Keratinocyte (primary cell): ENCODE measurements around the gene CCDC102B. TPM values are rescaled to one million over a fixed set of nuclear protein-coding genes. Genes with fewer than 3 reads are reported as not detected.

Experiments
- DNase-seq: peaks from one replicate; pipeline ENCODE4 v3.0.0-alpha.2; 2011; ENCODE audit warnings: low read depth, missing footprints, low spot score
- FAIRE-seq: peaks from 2 replicates; lab custom pipeline; 2011; peaks lifted over from hg19 to GRCh38; lab: Jason Lieb, UNC
- H2AFZ ChIP-seq: 2 replicates; pipeline ENCODE4 v1.6.0; 2012; ENCODE audit warnings: low read length, control low read depth, inconsistent platforms; ENCODE audit not compliant: control insufficient read depth
- H3K27ac ChIP-seq: 2 replicates; pipeline ENCODE4 v1.5.1; 2011; ENCODE audit warnings: low read length; ENCODE audit not compliant: control insufficient read depth, insufficient read depth
- H3K27me3 ChIP-seq: 3 replicates; pipeline ENCODE4 v1.6.0; 2011; ENCODE audit warnings: low read length; ENCODE audit not compliant: control insufficient read depth, insufficient read depth; ENCODE audit errors: extremely low read depth
- H3K36me3 ChIP-seq, 2 experiments: 2 replicates in 1 of 2; 3 replicates in 1 of 2; pipeline ENCODE4 v1.5.1; 2011; ENCODE audit warnings: low read length in 2 of 2, mild to moderate bottlenecking in 1 of 2; ENCODE audit not compliant: control insufficient read depth in 2 of 2, insufficient read depth in 2 of 2; ENCODE audit errors: extremely low read depth in 1 of 2
- H3K4me1 ChIP-seq: 3 replicates; pipeline ENCODE4 v1.5.1; 2011; ENCODE audit warnings: low read length; ENCODE audit not compliant: control insufficient read depth, insufficient read depth; ENCODE audit errors: extremely low read depth
- H3K4me2 ChIP-seq: 3 replicates; pipeline ENCODE4 v1.6.0; 2011; ENCODE audit warnings: low read depth, low read length; ENCODE audit not compliant: control insufficient read depth, insufficient read depth; ENCODE audit errors: extremely low read depth
- H3K4me3 ChIP-seq, 3 experiments: fragments of 200-600 bp in 1 of 3; sonication (generic) in 1 of 3; 2 replicates in 2 of 3; 3 replicates in 1 of 3; pipeline ENCODE4 v1.5.1; 2011 to 2016; ENCODE audit warnings: low read length in 3 of 3, mild to moderate bottlenecking in 3 of 3, control low read depth in 2 of 3, inconsistent platforms in 1 of 3, low read depth in 1 of 3, mixed read lengths in 1 of 3, mixed run types in 1 of 3, moderate library complexity in 1 of 3; ENCODE audit not compliant: control insufficient read depth in 2 of 3, insufficient read depth in 2 of 3; ENCODE audit errors: extremely low read depth in 1 of 3
- H3K79me2 ChIP-seq: 2 replicates; pipeline ENCODE4 v1.6.0; 2012; ENCODE audit warnings: low read length; ENCODE audit not compliant: control insufficient read depth, insufficient read depth
- H3K9ac ChIP-seq: 3 replicates; pipeline ENCODE4 v1.6.0; 2011; ENCODE audit warnings: low read length; ENCODE audit not compliant: control insufficient read depth, insufficient read depth; ENCODE audit errors: extremely low read depth
- H3K9me1 ChIP-seq: 3 replicates; pipeline ENCODE4 v1.6.0; 2011; ENCODE audit warnings: low read length; ENCODE audit not compliant: control insufficient read depth, insufficient read depth; ENCODE audit errors: extremely low read depth
- H3K9me3 ChIP-seq: 2 replicates; pipeline ENCODE4 v1.5.1; 2012; ENCODE audit warnings: low read depth, low read length; ENCODE audit not compliant: control insufficient read depth
- H4K20me1 ChIP-seq: 3 replicates; pipeline ENCODE4 v1.6.0; 2011; ENCODE audit warnings: low read length; ENCODE audit not compliant: control insufficient read depth, insufficient read depth; ENCODE audit errors: extremely low read depth
- EZH2 ChIP-seq: IDR thresholded peaks from one replicate; pipeline ENCODE4 v1.6.1; 2012; ENCODE audit warnings: inconsistent platforms, mild to moderate bottlenecking, low read length, moderate library complexity
- dilution Hi-C: fragments of 300-500 bp; cut with MboI; formaldehyde crosslinking; loops from one replicate; pipeline ENCODE4 v1.7.0; 2020; ENCODE audit warnings: low sequenced_read_pairs; ENCODE audit not compliant: extremely low pct_ligation_motif_present
- polyA plus RNA-seq, 5 experiments: library from polyadenylated mRNA; depleted of rRNA in 3 of 5; stranded (reverse) in 3 of 5; stranded (forward) in 1 of 5; unstranded in 1 of 5; fragments of >200 nt; gene quantifications; 1 replicate in 1 of 5; 2 replicates in 3 of 5; 3 replicates in 1 of 5; pipeline versions ENCODE4 v1.2.1 to v1.2.3, GENCODE V29; 2011 to 2012; ENCODE audit warnings: missing spikeins in 2 of 5, low read depth in 1 of 5, low replicate concordance in 1 of 5
- TF ChIP-seq, protein P1 (sequence below), 3 experiments: IDR thresholded peaks in 1 of 3; conservative IDR thresholded peaks in 1 of 3; optimal IDR thresholded peaks in 1 of 3; 2 replicates in 2 of 3; 3 replicates in 1 of 3; pipeline versions ENCODE3 to v1.5.1; 2011; ENCODE audit warnings: low read length in 3 of 3, mild to moderate bottlenecking in 3 of 3, moderate library complexity in 2 of 3, control low read depth in 1 of 3, inconsistent platforms in 1 of 3; ENCODE audit not compliant: insufficient read depth in 2 of 3; ENCODE audit errors: extremely low read depth in 1 of 3

CCDC102B gene
- polyA plus RNA-seq, 1 donor (not counting 4 experiments of a cell fraction or from before 2014, with no cell fraction given) = 0.60 TPM

DNA sequence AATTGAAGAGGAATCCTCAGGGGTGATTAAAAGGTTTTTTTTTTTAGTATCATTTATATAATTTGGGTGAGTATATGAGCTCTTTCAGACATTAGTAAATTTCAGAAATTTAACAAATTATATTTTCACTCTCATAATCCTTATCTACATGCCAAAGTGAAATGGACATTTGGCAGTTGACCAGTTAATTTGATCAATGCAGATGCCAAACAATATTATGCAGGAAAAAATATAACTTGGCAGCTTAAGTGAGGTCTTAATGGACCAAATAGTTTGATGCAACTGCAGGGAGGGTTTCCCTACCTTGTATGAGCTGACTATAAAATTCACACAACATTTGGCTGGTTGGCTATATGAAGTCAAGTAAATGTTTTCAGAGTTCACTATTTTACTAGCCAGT, 185.2 kb downstream of the CCDC102B start:
- dilution Hi-C loops = no loop called here
- DNase-seq (no peak), FAIRE-seq (no peak)
- Histone ChIP-seq H3K4me2 (no peak overlapping the region), H3K9ac (no peak overlapping the region), H3K79me2 (no peaks in the 10 kb centered on the region), H3K4me1 (no peaks in the 10 kb centered on the region), H3K36me3 (no peaks in the 10 kb centered on the region), H3K27ac (no peak overlapping the region), H3K4me3 (no peak overlapping the region), H2AFZ (no peak overlapping the region), H3K9me1 (no peaks in the 10 kb centered on the region), H3K9me3 (no peaks in the 10 kb centered on the region), H4K20me1 (no peaks in the 10 kb centered on the region), H3K27me3 (no peaks in the 10 kb centered on the region)
- no peak for TF ChIP-seq EZH2
- TF ChIP-seq, protein P1, sequence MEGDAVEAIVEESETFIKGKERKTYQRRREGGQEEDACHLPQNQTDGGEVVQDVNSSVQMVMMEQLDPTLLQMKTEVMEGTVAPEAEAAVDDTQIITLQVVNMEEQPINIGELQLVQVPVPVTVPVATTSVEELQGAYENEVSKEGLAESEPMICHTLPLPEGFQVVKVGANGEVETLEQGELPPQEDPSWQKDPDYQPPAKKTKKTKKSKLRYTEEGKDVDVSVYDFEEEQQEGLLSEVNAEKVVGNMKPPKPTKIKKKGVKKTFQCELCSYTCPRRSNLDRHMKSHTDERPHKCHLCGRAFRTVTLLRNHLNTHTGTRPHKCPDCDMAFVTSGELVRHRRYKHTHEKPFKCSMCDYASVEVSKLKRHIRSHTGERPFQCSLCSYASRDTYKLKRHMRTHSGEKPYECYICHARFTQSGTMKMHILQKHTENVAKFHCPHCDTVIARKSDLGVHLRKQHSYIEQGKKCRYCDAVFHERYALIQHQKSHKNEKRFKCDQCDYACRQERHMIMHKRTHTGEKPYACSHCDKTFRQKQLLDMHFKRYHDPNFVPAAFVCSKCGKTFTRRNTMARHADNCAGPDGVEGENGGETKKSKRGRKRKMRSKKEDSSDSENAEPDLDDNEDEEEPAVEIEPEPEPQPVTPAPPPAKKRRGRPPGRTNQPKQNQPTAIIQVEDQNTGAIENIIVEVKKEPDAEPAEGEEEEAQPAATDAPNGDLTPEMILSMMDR (optimal IDR thresholded peaks at IDR 0.05 in 1 of 3, IDR thresholded peaks at IDR 0.05 in 1 of 3, conservative IDR thresholded peaks at IDR 0.05 in 1 of 3; ENCODE audit: extremely low read depth in 1 of 3, insufficient read depth in 2 of 3, low read length in 3 of 3) = no peak

GRCh38 chr18:68984342-68984741, 186.5 kb downstream of the CCDC102B start:
- Histone ChIP-seq H3K4me2 (no peak overlapping the region), H2AFZ (no peak overlapping the region), H3K9me1 (no peaks in the 10 kb centered on the region), H3K27ac (no peak overlapping the region), H3K9ac (no peak overlapping the region), H3K4me3 (no peak overlapping the region), H3K4me1 (no peaks in the 10 kb centered on the region), H3K36me3 (no peaks in the 10 kb centered on the region), H4K20me1 (no peaks in the 10 kb centered on the region), H3K79me2 (no peaks in the 10 kb centered on the region), H3K9me3 (no peaks in the 10 kb centered on the region), H3K27me3 (no peaks in the 10 kb centered on the region)
- no peak for DNase-seq
- no peak for FAIRE-seq
- dilution Hi-C loops = no loop called here
- TF ChIP-seq, protein P1 (optimal IDR thresholded peaks at IDR 0.05 in 1 of 3, IDR thresholded peaks at IDR 0.05 in 1 of 3, conservative IDR thresholded peaks at IDR 0.05 in 1 of 3; ENCODE audit: extremely low read depth in 1 of 3, insufficient read depth in 2 of 3, low read length in 3 of 3) = no peak
- TF ChIP-seq EZH2 = no peak
